Fibroblast of skin of left biceps (primary cell): Measurements from ENCODE around the gene NF2.

Source experiments
- DNase-seq, 2 experiments: peaks; one replicate each; pipeline ENCODE4 v3.0.0-alpha.2; 2013; ENCODE audit warnings: low read depth in 2 of 2

NF2 gene

DNA sequence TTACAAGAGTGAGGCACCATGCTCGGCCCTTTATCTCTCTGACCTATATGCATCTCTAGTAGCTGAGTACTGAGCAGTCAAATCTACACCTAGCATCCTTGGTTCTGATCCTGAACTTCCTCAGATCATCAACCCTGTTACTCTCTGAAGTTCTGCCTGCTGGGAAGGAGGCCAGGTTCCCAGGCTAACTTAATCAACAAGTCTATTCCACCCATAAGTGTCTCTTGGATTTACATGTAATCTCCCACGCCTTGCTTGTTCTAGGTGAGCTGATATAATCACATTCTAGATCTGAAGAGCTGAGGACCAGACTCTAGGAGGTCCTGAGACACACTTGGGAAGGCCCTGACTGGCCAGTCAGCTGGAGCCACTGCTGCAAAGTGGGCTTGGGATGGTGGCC is 138.5 kb downstream of the NF2 start:
- no peak for DNase-seq

DNA sequence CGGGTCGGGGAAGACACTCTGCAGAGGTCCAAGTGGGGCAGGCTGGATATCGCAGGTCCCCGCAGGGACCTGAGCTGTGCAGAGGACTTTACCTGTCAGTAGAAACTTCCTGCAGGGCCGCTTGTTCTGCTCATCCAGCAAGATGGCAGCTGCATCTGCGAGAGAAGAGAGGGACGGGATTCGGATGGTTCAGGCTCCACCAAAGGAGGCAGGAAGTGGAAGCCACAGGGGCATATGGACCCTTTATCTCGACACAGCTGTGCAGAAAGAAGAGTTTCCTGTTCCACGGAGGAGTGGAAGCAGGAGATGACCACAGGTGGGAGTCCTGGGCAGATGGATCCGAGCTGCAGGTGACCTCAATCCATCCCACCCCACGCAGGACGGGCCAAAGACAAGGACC is 138.9 kb downstream of the NF2 start:
- no peak for DNase-seq

DNA sequence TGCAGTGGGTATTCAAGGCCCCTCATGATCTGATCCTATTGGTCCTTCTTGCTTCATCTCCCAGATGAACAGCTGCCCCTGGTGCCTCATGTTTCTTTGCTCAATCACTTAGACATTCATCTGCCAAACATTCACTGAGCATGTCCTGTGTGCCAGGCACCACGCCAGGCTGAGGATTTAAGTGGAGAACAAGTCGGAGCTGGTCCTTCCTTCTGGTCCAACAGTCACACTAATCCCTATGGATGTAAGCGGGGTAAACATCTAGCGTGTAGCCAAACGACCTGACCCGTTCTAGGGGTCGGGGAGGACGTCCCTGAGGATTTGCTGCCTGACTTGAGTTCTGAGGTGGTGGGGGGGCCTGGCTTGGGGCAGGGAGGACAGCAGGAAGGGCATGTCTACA is 141.5 kb downstream of the NF2 start:
- DNase-seq, result peak; percentile 12 to 18

GRCh38 chr22:29747832-29748231 is 144.4 kb downstream of the NF2 start:
- no peak for DNase-seq
